ENCODE results near the gene MTA2.

GRCh38 chr11:62548545-62549335 lies 52.9 kb downstream of the MTA2 start:
- TF ChIP-seq CTCF (IDR thresholded peaks at IDR 0.05) (no peak), POLR2A (IDR thresholded peaks at IDR 0.05) (no peak)
